Neural crest cell (in vitro differentiated cells): Measurements from ENCODE around the gene MYLK4. TPM values are rescaled to one million over a fixed set of nuclear protein-coding genes. Genes with fewer than 3 reads are reported as not detected.

Source experiments
- DNase-seq: peaks from one replicate; pipeline ENCODE4 v3.0.0; 2021; ENCODE audit warnings: low read depth, mixed read lengths, low spot score
- H3K27ac Mint-ChIP-seq: one replicate; pipeline ENCODE4 v1.8.0; 2021; ENCODE audit warnings: mild to moderate bottlenecking, mixed read lengths; ENCODE audit not compliant: unreplicated experiment
- H3K27me3 Mint-ChIP-seq: 2 replicates; pipeline ENCODE4 v1.8.0; 2021; ENCODE audit warnings: low read depth, mild to moderate bottlenecking, mixed read lengths
- H3K36me3 Mint-ChIP-seq: 2 replicates; pipeline ENCODE4 v1.8.0; 2021; ENCODE audit warnings: low read depth, mild to moderate bottlenecking, mixed read lengths
- H3K4me1 Mint-ChIP-seq: 2 replicates; pipeline ENCODE4 v1.8.0; 2021; ENCODE audit warnings: mixed read lengths
- H3K4me3 Mint-ChIP-seq: one replicate; pipeline ENCODE4 v1.8.0; 2021; ENCODE audit warnings: mild to moderate bottlenecking, mixed read lengths
- H3K9me3 Mint-ChIP-seq: 2 replicates; pipeline ENCODE4 v1.8.0; 2021; ENCODE audit warnings: mixed read lengths
- total RNA-seq: library from RNA; stranded (reverse); gene quantifications from 2 replicates; pipeline ENCODE4 v1.2.1, GENCODE V29; 2021
- TF ChIP-seq, protein P1 (sequence below): fragments of 200-600 bp; sonication (generic); conservative IDR thresholded peaks from 2 replicates; pipeline ENCODE4 v1.5.0; 2021; ENCODE audit warnings: antibody characterized with exemption, mild to moderate bottlenecking

MYLK4 gene
- total RNA-seq, 1 donor from 2014 or later = 0.96 TPM

DNA sequence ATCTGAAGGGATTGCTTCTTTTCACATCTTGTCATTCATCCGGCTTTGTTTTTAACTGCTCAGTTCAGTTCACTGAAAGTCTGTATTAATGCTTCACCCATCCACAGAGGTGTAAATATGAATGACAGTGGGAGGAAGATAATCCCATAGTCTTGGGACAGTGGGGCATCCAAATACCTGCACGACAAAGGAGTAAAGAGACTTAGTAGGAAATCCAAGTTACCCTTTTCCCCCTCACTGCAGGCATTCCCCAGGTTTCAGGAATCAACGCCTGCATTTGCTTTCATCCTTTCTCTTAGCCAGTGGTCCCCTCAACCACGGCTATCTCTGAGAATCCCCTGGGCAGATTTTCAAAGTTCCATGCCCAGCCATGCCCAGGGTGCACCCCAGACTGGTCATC is 110.2 kb downstream of the MYLK4 start:
- Mint-ChIP-seq H3K9me3 (no peaks in the 10 kb centered on the region), H3K27ac (no peak overlapping the region), H3K4me1 (peaks cover 14% of the 10 kb centered on the region), H3K4me3 (no peak overlapping the region), H3K36me3 (no peaks in the 10 kb centered on the region), H3K27me3 (peaks cover 5% of the 10 kb centered on the region)
- DNase-seq = no peak
- TF ChIP-seq, protein P1, sequence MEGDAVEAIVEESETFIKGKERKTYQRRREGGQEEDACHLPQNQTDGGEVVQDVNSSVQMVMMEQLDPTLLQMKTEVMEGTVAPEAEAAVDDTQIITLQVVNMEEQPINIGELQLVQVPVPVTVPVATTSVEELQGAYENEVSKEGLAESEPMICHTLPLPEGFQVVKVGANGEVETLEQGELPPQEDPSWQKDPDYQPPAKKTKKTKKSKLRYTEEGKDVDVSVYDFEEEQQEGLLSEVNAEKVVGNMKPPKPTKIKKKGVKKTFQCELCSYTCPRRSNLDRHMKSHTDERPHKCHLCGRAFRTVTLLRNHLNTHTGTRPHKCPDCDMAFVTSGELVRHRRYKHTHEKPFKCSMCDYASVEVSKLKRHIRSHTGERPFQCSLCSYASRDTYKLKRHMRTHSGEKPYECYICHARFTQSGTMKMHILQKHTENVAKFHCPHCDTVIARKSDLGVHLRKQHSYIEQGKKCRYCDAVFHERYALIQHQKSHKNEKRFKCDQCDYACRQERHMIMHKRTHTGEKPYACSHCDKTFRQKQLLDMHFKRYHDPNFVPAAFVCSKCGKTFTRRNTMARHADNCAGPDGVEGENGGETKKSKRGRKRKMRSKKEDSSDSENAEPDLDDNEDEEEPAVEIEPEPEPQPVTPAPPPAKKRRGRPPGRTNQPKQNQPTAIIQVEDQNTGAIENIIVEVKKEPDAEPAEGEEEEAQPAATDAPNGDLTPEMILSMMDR = no peak

DNA sequence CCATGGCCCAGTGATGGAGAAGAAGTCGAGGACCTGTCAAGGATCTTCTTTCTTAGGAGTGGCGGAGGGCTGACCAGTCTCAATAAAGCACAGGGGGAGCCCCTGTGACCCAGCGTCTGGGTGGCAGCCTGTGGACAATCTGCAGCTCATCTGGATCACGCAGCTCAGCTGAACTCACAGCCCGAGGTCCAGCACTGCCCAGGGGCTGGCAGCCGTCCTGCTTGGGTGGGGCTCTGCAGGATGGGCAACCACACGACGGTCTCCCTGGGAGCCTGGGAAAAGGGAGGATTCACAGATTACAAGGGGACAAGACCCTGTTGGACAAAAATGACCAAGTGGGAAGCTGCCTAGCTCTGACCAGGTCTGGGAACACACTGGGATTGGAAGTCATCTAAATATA is 110.8 kb downstream of the MYLK4 start:
- DNase-seq = no peak
- Mint-ChIP-seq H3K4me3 (no peak overlapping the region), H3K4me1 (peaks cover 14% of the 10 kb centered on the region), H3K27me3 (peaks cover 5% of the 10 kb centered on the region), H3K27ac (no peak overlapping the region), H3K9me3 (no peaks in the 10 kb centered on the region), H3K36me3 (no peaks in the 10 kb centered on the region)
- TF ChIP-seq, protein P1 = no peak

DNA sequence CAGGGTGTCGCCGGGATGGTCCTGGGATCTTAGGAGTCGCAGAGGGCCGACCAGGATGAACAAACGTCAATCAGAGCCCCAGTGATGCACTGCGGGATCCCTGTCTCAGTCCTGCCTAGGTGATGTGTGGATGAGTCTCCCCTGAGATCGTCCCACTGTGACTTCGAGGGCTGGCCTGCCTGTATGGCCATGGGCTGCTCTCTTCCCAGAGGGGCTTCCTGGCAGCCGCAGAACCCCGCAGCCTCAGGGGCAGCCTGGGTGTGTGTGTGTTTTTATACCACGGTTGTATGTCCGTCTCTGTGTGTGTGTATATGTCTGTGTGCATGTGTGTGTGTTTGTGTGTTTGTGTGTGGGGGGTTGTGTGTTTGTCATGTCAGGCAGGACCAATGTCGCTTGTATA is 111.6 kb downstream of the MYLK4 start:
- TF ChIP-seq, protein P1 = no peak
- Mint-ChIP-seq H3K9me3 (no peaks in the 10 kb centered on the region), H3K27ac (peak overlapping the region; percentile 66)

DNA sequence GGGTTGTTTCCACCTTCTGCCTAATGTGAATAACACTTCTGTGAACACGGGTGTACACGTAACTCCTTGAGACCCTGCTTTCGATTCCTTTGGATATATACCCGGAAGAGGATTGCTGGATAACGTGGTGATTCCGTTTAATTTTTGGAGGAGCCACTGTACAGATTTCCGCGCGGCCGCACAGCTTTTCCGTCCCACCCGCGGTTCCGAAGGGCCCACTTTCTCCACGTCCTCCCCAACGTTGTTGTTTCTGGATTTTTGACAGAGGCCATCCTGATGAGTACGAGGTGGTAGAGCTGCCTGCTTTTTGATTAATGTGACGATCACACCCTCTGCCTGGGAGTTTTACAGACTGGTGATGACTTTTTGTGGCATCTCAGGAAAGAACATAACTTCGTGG is 114.0 kb downstream of the MYLK4 start:
- Mint-ChIP-seq H3K4me1 (peaks cover 6% of the 10 kb centered on the region), H3K27me3 (peaks cover 8% of the 10 kb centered on the region), H3K36me3 (no peaks in the 10 kb centered on the region), H3K9me3 (no peaks in the 10 kb centered on the region), H3K4me3 (no peak overlapping the region), H3K27ac (no peak overlapping the region)
- no peak for DNase-seq
- TF ChIP-seq, protein P1 = no peak

More for the DNA sequence above, 111.6 kb downstream of the MYLK4 start:
- DNase-seq = no peak
- Mint-ChIP-seq H3K4me3 (no peak overlapping the region), H3K27me3 (peaks cover 8% of the 10 kb centered on the region), H3K36me3 (no peaks in the 10 kb centered on the region), H3K4me1 (peaks cover 11% of the 10 kb centered on the region)

DNA sequence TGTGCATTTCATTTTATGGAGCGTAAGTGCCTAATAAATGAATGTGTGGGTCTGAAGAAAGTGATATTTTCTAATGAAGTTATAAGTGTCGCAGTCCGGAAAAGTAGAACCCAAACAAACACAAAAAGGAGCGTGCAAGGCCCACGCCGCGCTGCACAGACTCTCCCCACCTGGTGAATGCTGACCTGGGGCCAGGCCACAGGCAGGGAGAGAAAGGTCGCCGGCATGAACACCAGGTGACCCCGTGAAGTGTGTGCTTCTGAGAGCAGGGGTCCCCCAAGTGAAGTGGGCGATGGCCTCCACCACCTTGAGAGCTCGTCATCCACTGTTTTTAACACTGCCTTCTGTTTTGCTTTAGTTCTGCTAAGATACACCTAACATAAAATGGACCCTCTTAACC is 114.8 kb downstream of the MYLK4 start:
- TF ChIP-seq, protein P1 = no peak
- Mint-ChIP-seq H3K4me1 (no peaks in the 10 kb centered on the region), H3K27me3 (peaks cover 4% of the 10 kb centered on the region), H3K27ac (no peak overlapping the region), H3K36me3 (no peaks in the 10 kb centered on the region), H3K4me3 (no peak overlapping the region), H3K9me3 (no peaks in the 10 kb centered on the region)
- DNase-seq = no peak
